Loucy (cell line): ENCODE measurements around the gene PRC1.
A peak's percentile ranks its signal among the peaks of the same experiment; 100 is the strongest.

Experiments used
- H2AFZ ChIP-seq: fragments of 200-600 bp; sonication (generic); 2 replicates; pipeline ENCODE4 v1.6.0; 2016; ENCODE audit warnings: antibody characterized with exemption, mild to moderate bottlenecking, low read length, moderate library complexity
- H3F3A ChIP-seq: fragments of 200-600 bp; 2 replicates; pipeline ENCODE4 v1.6.0; 2016; ENCODE audit warnings: antibody characterized with exemption, low read depth, mild to moderate bottlenecking
- H3K27me3 ChIP-seq: fragments of 200-600 bp; sonication (generic); 2 replicates; pipeline ENCODE4 v1.6.1; 2014; ENCODE audit warnings: low read length, mild to moderate bottlenecking; ENCODE audit not compliant: insufficient read depth, poor library complexity, severe bottlenecking
- H3K36me3 ChIP-seq: fragments of 200-600 bp; sonication (generic); 2 replicates; pipeline ENCODE4 v1.6.1; 2016; ENCODE audit warnings: low read length; ENCODE audit not compliant: insufficient read depth
- H3K4me1 ChIP-seq: fragments of 200-600 bp; sonication (generic); 2 replicates; pipeline ENCODE4 v1.5.1; 2014; ENCODE audit warnings: low read length, mild to moderate bottlenecking; ENCODE audit not compliant: insufficient read depth, poor library complexity, severe bottlenecking
- H3K4me2 ChIP-seq: fragments of 200-600 bp; sonication (generic); 2 replicates; pipeline ENCODE4 v1.6.0; 2014; ENCODE audit warnings: antibody characterized with exemption, low read length, low read depth, mild to moderate bottlenecking; ENCODE audit not compliant: poor library complexity, severe bottlenecking
- H3K4me3 ChIP-seq: fragments of 200-600 bp; sonication (generic); 2 replicates; pipeline ENCODE4 v1.5.1; 2014; ENCODE audit warnings: low read length, mild to moderate bottlenecking, mixed read lengths; ENCODE audit not compliant: poor library complexity, severe bottlenecking
- H3K79me2 ChIP-seq: fragments of 200-600 bp; sonication (generic); 2 replicates; pipeline ENCODE4 v1.6.1; 2014; ENCODE audit warnings: low read length; ENCODE audit not compliant: insufficient read depth
- H3K9ac ChIP-seq: fragments of 200-600 bp; sonication (generic); 2 replicates; pipeline ENCODE4 v1.6.0; 2014; ENCODE audit warnings: mild to moderate bottlenecking, low read depth, low read length, moderate library complexity; ENCODE audit not compliant: poor library complexity, severe bottlenecking
- H3K9me2 ChIP-seq: fragments of 200-600 bp; sonication (generic); replicated peaks from 2 replicates; pipeline ENCODE4 v1.6.1; 2016; ENCODE audit warnings: low read depth, low read length, mixed read lengths
- H3K9me3 ChIP-seq: fragments of 200-600 bp; sonication (generic); 2 replicates; pipeline ENCODE4 v1.6.1; 2014; ENCODE audit warnings: mild to moderate bottlenecking, antibody characterized with exemption, low read length, low read depth; ENCODE audit not compliant: insufficient read depth
- H4K20me1 ChIP-seq: fragments of 200-600 bp; sonication (generic); 2 replicates; pipeline ENCODE4 v1.6.0; 2014; ENCODE audit warnings: antibody characterized with exemption, low read length, mild to moderate bottlenecking; ENCODE audit not compliant: insufficient read depth, poor library complexity, severe bottlenecking
- CTCF ChIP-seq: fragments of 200-600 bp; sonication (generic); conservative IDR thresholded peaks from 2 replicates; pipeline ENCODE4 v1.5.1; 2014; ENCODE audit warnings: mild to moderate bottlenecking, antibody characterized with exemption, low read length
- EZH2phosphoT487 ChIP-seq: fragments of 200-600 bp; IDR thresholded peaks from 2 replicates; pipeline ENCODE4 v1.6.1; 2018; ENCODE audit warnings: antibody characterized with exemption, mild to moderate bottlenecking, moderate library complexity, borderline replicate concordance

Gene PRC1

GRCh38 chr15:90959028-90959595 lies 35.2 kb downstream of the PRC1 start:
- Histone ChIP-seq H3K36me3 (peaks cover 36% of the 10 kb centered on the region; the same call in 1 of the 2 replicates), H2AFZ (no peak overlapping the region), H4K20me1 (peaks cover 8% of the 10 kb centered on the region), H3K9ac (no peak overlapping the region), H3K9me3 (no peaks in the 10 kb centered on the region), H3K27me3 (no peaks in the 10 kb centered on the region), H3F3A (no peaks in the 10 kb centered on the region), H3K9me2 (no peaks in the 10 kb centered on the region), H3K4me1 (peaks cover 14% of the 10 kb centered on the region), H3K4me3 (no peak overlapping the region), H3K4me2 (no peak overlapping the region), H3K79me2 (peaks cover 51% of the 10 kb centered on the region)
- no peak for TF ChIP-seq CTCF
- no peak for TF ChIP-seq EZH2phosphoT487

- H3K9ac ChIP-seq: no peak overlapping the region
- H3K4me3 ChIP-seq: no peak overlapping the region
- H3K27me3 ChIP-seq: no peaks in the 10 kb centered on the region
- H3F3A ChIP-seq: no peaks in the 10 kb centered on the region
- peaks cover 8% of the 10 kb centered on the region for H4K20me1 ChIP-seq
- H3K4me2 ChIP-seq: peak overlapping the region; percentile 99
- no peaks in the 10 kb centered on the region for H3K9me2 ChIP-seq
- H2AFZ ChIP-seq: no peak overlapping the region
- peaks cover 36% of the 10 kb centered on the region; the same call in 1 of the 2 replicates for H3K36me3 ChIP-seq
- H3K4me1 ChIP-seq: peaks cover 14% of the 10 kb centered on the region
- peaks cover 39% of the 10 kb centered on the region for H3K79me2 ChIP-seq
- no peaks in the 10 kb centered on the region for H3K9me3 ChIP-seq
- TF ChIP-seq EZH2phosphoT487 (no peak), CTCF (no peak)
These were observed 36.5 kb downstream of the PRC1 start for GRCh38 chr15:90957791-90958190.

GRCh38 chr15:90957031-90957790 lies 37.1 kb downstream of the PRC1 start:
- TF ChIP-seq CTCF (no peak), EZH2phosphoT487 (no peak)
- Histone ChIP-seq H3K79me2 (peaks cover 39% of the 10 kb centered on the region), H3K4me2 (peak overlapping the region; percentile 99), H3K4me1 (peaks cover 14% of the 10 kb centered on the region), H4K20me1 (peaks cover 8% of the 10 kb centered on the region), H3K9me3 (no peaks in the 10 kb centered on the region), H3K4me3 (peak overlapping the region; percentile 95), H3F3A (no peaks in the 10 kb centered on the region), H3K9ac (no peak overlapping the region), H3K27me3 (no peaks in the 10 kb centered on the region), H3K9me2 (no peaks in the 10 kb centered on the region), H3K36me3 (peaks cover 40% of the 10 kb centered on the region; the same call in 1 of the 2 replicates), H2AFZ (no peak overlapping the region)
